SK-N-SH treated with all-trans-retinoic acid at 6 μM for 48 hours (cell line): ENCODE results near the gene PGM2.

ENCODE experiments used
- ARNTL ChIP-seq: fragments of 450-650 bp; formaldehyde crosslinking; IDR thresholded peaks from 2 replicates; pipeline ENCODE4 v1.5.0; 2020; ENCODE audit warnings: low read depth, mild to moderate bottlenecking, moderate library complexity, borderline replicate concordance
- CREB5 ChIP-seq: fragments of 250-450 bp; sonication (Bioruptor Pico); IDR thresholded peaks from 2 replicates; pipeline ENCODE4 v1.5.1; 2020; ENCODE audit warnings: low read depth, mild to moderate bottlenecking, moderate library complexity
- CSRNP3 ChIP-seq: fragments of 250-450 bp; sonication (Bioruptor Pico); IDR thresholded peaks from 2 replicates; pipeline ENCODE4 v1.5.1; 2021; ENCODE audit warnings: mild to moderate bottlenecking, moderate library complexity
- ESRRG ChIP-seq: fragments of 250-450 bp; sonication (Bioruptor Pico); IDR thresholded peaks from 2 replicates; pipeline ENCODE4 v1.6.1; 2021; ENCODE audit warnings: mild to moderate bottlenecking
- PATZ1 ChIP-seq: fragments of 250-450 bp; sonication (Bioruptor Pico); IDR thresholded peaks from 2 replicates; pipeline ENCODE4 v1.8.0; 2020; ENCODE audit warnings: mild to moderate bottlenecking, moderate library complexity, borderline replicate concordance
- POU6F1 ChIP-seq: fragments of 250-450 bp; sonication (Bioruptor Pico); IDR thresholded peaks from 2 replicates; pipeline ENCODE4 v1.8.0; 2021; ENCODE audit warnings: low read depth, mild to moderate bottlenecking, moderate library complexity, borderline replicate concordance
- RARB ChIP-seq: fragments of 250-450 bp; sonication (Bioruptor Pico); IDR thresholded peaks from 2 replicates; pipeline ENCODE4 v1.8.0; 2021; ENCODE audit warnings: mild to moderate bottlenecking, moderate library complexity
- SNAI2 ChIP-seq: fragments of 250-450 bp; sonication (Bioruptor Pico); IDR thresholded peaks from 2 replicates; pipeline ENCODE4 v1.5.0; 2020; ENCODE audit warnings: mild to moderate bottlenecking, moderate library complexity
- TCF4 ChIP-seq: fragments of 250-450 bp; sonication (Bioruptor Pico); IDR thresholded peaks from 2 replicates; pipeline ENCODE4 v1.8.0; 2021; ENCODE audit warnings: mild to moderate bottlenecking, moderate library complexity, borderline replicate concordance
- ZFP3 ChIP-seq: fragments of 250-450 bp; sonication (Bioruptor Pico); IDR thresholded peaks from 2 replicates; pipeline ENCODE4 v1.5.0; 2020; ENCODE audit warnings: mild to moderate bottlenecking, moderate library complexity
- ZNF565 ChIP-seq: fragments of 450-650 bp; formaldehyde crosslinking; conservative IDR thresholded peaks from 2 replicates; pipeline ENCODE4 v1.5.0; 2020; ENCODE audit warnings: low read depth, mild to moderate bottlenecking, moderate library complexity
- ZNF70 ChIP-seq: fragments of 450-650 bp; formaldehyde crosslinking; IDR thresholded peaks from 2 replicates; pipeline ENCODE4 v1.5.0; 2020; ENCODE audit warnings: mild to moderate bottlenecking, moderate library complexity

- no peak for TF ChIP-seq ZNF70 (CRISPR knock-in tag)
- TF ChIP-seq SNAI2 (CRISPR knock-in tag): no peak
- no peak for TF ChIP-seq POU6F1 (CRISPR knock-in tag)
- TF ChIP-seq ARNTL (CRISPR knock-in tag): no peak
- no peak for TF ChIP-seq RARB (CRISPR knock-in tag)
- TF ChIP-seq PATZ1 (CRISPR knock-in tag): no peak
- TF ChIP-seq ZFP3 (CRISPR knock-in tag): no peak
- TF ChIP-seq CSRNP3 (CRISPR knock-in tag): no peak
- no peak for TF ChIP-seq ZNF565 (CRISPR knock-in tag)
- no peak for TF ChIP-seq CREB5 (CRISPR knock-in tag)
- no peak for TF ChIP-seq ESRRG (CRISPR knock-in tag)
- no peak for TF ChIP-seq TCF4 (CRISPR knock-in tag)
Observed at GRCh38 chr4:37903901-37904300, 77.4 kb downstream of the PGM2 start.
